Nephron progenitor cell (in vitro differentiated cells): ENCODE results near the gene CLEC16A.

Experiments
- DNase-seq: peaks from one replicate; pipeline ENCODE4 v3.0.0; 2021
- H3K27ac Mint-ChIP-seq: 2 replicates; pipeline ENCODE4 v1.8.0; 2021; ENCODE audit warnings: mild to moderate bottlenecking, moderate library complexity, mixed read lengths
- H3K27me3 Mint-ChIP-seq: 2 replicates; pipeline ENCODE4 v1.8.0; 2021; ENCODE audit warnings: mild to moderate bottlenecking, low read depth, mixed read lengths; ENCODE audit not compliant: poor library complexity
- H3K36me3 Mint-ChIP-seq: 2 replicates; pipeline ENCODE4 v1.8.0; 2021; ENCODE audit warnings: low read depth, mixed read lengths
- H3K4me1 Mint-ChIP-seq: 2 replicates; pipeline ENCODE4 v1.8.0; 2021; ENCODE audit warnings: mixed read lengths
- H3K4me3 Mint-ChIP-seq: 2 replicates; pipeline ENCODE4 v1.8.0; 2021; ENCODE audit warnings: mild to moderate bottlenecking, moderate library complexity, mixed read lengths
- H3K9me3 Mint-ChIP-seq: 2 replicates; pipeline ENCODE4 v1.8.0; 2021; ENCODE audit warnings: mild to moderate bottlenecking, moderate library complexity, mixed read lengths
- CTCF ChIP-seq: fragments of 200-600 bp; sonication (generic); IDR thresholded peaks from 2 replicates; pipeline ENCODE4 v1.5.0; 2021; ENCODE audit warnings: antibody characterized with exemption

CLEC16A gene

DNA sequence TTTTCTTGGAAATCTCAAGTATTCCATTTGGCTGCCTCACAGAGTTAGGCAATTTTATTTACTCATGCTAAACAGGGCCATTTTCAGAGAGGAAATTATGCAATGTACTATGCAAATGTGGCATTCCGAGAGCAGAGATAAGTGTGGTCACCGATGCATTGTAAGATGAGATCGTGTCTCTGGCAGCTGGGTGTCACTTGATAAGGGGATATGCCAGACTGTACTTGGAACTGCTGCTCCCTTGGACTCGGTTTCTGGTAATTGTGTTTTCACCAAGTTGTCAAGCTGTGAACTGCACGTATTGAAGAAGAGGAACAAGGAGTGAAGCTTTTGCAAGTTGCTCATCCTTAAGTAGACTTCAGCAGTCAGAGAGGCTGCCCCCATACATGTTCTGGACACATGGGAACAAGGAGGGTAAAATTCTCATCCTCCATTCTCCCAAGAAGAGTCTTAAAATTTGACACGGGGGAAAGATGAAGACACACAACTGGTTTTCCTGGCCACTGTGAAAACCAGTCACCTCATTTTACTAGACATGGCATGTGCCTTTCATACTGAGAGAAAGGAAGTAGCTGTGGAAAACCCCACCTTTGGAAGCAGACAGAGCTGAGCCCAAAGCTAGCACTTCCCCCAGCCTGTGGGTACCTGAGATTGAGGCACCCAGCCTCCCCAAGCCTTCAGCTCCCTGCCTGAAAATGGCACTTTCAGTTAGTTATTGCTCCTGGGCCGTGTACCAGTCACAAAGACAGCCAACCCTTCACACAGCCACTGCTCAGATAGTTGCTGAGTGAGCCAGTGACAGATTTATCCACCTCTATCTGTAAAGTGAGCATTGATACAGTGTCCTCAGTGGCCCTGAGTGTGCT lies 160.9 kb downstream of the CLEC16A start:
- Mint-ChIP-seq H3K36me3 (no peaks in the 10 kb centered on the region), H3K27me3 (peaks cover 3% of the 10 kb centered on the region), H3K27ac (no peak overlapping the region), H3K4me1 (peaks cover 70% of the 10 kb centered on the region), H3K9me3 (no peaks in the 10 kb centered on the region), H3K4me3 (no peak overlapping the region)
- DNase-seq, result no peak
- no peak for TF ChIP-seq CTCF

- Mint-ChIP-seq H3K4me1 (peaks cover 58% of the 10 kb centered on the region), H3K27me3 (peaks cover 2% of the 10 kb centered on the region), H3K4me3 (no peak overlapping the region), H3K36me3 (peaks cover 10% of the 10 kb centered on the region), H3K9me3 (peaks cover 10% of the 10 kb centered on the region), H3K27ac (no peak overlapping the region)
- TF ChIP-seq CTCF, result no peak
- no peak for DNase-seq
Measured at GRCh38 chr16:11106726-11107125, 162.4 kb downstream of the CLEC16A start.

DNA sequence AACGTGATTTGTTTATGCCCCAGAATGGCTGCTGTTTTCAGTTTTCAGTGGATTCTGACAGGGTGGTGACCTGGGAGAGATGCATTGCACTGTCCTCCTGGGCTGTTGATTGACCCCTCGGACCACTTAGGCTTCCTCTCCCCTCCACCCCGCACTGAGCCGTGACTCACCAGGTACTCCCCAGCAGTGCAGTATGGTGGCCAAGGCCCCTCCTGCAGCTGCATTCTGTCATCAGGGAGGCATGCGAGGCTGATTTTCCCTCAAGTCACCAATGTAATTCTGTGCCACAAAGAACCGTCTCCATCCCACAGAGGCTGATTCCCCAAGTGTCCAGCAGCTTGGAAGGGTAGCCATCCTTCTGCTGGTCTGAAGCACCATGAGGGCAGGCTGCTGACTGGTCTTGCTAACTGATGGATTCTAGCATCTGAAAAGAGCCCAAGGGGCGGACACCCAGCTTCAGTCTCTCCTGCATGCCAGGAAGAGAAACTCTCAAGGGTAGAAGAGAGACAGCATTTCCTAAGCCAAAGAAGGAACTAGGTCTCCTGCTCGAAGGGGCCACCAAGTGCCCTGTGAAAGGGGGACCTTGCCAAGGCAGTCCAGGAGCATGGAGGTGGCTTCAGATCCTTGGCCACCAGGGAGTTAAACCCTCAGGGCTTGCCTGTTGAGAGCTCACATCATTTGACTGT lies 163.6 kb downstream of the CLEC16A start:
- no peak for DNase-seq
- Mint-ChIP-seq H3K36me3 (peaks cover 14% of the 10 kb centered on the region), H3K4me3 (no peak overlapping the region), H3K9me3 (peaks cover 14% of the 10 kb centered on the region), H3K4me1 (peaks cover 46% of the 10 kb centered on the region), H3K27ac (no peak overlapping the region), H3K27me3 (peaks cover 5% of the 10 kb centered on the region)
- no peak for TF ChIP-seq CTCF

- peaks cover 14% of the 10 kb centered on the region for H3K9me3 Mint-ChIP-seq
- peaks cover 14% of the 10 kb centered on the region for H3K36me3 Mint-ChIP-seq
- H3K27me3 Mint-ChIP-seq, result peaks cover 5% of the 10 kb centered on the region
- no peak overlapping the region for H3K4me3 Mint-ChIP-seq
- H3K27ac Mint-ChIP-seq, result no peak overlapping the region
- no peak for TF ChIP-seq CTCF
- DNase-seq, result no peak
- peaks cover 44% of the 10 kb centered on the region for H3K4me1 Mint-ChIP-seq
Measured at GRCh38 chr16:11108466-11108805, 164.1 kb downstream of the CLEC16A start.

GRCh38 chr16:11109566-11109965 lies 165.2 kb downstream of the CLEC16A start:
- peaks cover 45% of the 10 kb centered on the region for H3K4me1 Mint-ChIP-seq
- peak overlapping the region; percentile 89 for H3K27ac Mint-ChIP-seq
- no peak for TF ChIP-seq CTCF
- DNase-seq, result no peak
- H3K4me3 Mint-ChIP-seq, result no peak overlapping the region
- H3K36me3 Mint-ChIP-seq, result peaks cover 14% of the 10 kb centered on the region
- H3K9me3 Mint-ChIP-seq, result peaks cover 14% of the 10 kb centered on the region
- H3K27me3 Mint-ChIP-seq, result peaks cover 5% of the 10 kb centered on the region
